Ishikawa (cell line): Measurements from ENCODE around the gene KDM2B.

Source experiments
- EP300 ChIP-seq: IDR thresholded peaks from 2 replicates; pipeline ENCODE4 v1.6.1; 2012; ENCODE audit warnings: borderline replicate concordance
- FOXM1 ChIP-seq: IDR thresholded peaks from 2 replicates; pipeline ENCODE4 v1.6.1; 2012; ENCODE audit warnings: low read depth, borderline replicate concordance
- MAX ChIP-seq: IDR thresholded peaks from 2 replicates; pipeline ENCODE4 v1.6.1; 2012
- RAD21 ChIP-seq: IDR thresholded peaks from 2 replicates; pipeline ENCODE4 v1.6.1; 2012; ENCODE audit warnings: low read depth
- TAF1 ChIP-seq: IDR thresholded peaks from 2 replicates; pipeline ENCODE4 v1.6.1; 2012; ENCODE audit warnings: low read depth, mild to moderate bottlenecking
- TCF12 ChIP-seq: IDR thresholded peaks from 2 replicates; pipeline ENCODE4 v1.6.1; 2012; ENCODE audit warnings: low read depth
- USF1 ChIP-seq: IDR thresholded peaks from 2 replicates; pipeline ENCODE4 v1.6.1; 2012
- TF ChIP-seq, protein P1 (sequence below): IDR thresholded peaks from 2 replicates; pipeline ENCODE4 v1.6.1; 2012; ENCODE audit warnings: low read depth, mild to moderate bottlenecking

DNA sequence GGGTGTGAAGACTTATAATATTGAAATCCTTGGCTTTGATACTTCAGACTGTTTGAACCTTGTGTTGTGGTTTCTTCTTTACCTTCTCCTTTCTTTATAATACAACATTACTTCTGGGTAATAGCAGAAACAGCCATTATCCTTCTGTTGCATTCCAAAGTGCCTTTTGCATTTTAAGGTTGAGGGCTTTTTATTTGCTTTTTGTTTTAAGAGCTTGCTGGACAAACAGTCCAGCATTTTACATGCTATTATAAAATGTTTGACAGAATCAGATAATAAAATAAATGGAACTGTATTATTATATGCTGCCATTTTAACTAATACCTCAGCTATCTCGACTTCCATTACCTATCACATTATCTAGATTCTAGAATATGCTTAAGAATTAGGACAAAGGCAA, 166.9 kb downstream of the KDM2B start:
- TF ChIP-seq RAD21 (no peak), EP300 (no peak), MAX (no peak), FOXM1 (no peak), TAF1 (no peak), USF1 (no peak), TCF12 (no peak)
- TF ChIP-seq, protein P1, sequence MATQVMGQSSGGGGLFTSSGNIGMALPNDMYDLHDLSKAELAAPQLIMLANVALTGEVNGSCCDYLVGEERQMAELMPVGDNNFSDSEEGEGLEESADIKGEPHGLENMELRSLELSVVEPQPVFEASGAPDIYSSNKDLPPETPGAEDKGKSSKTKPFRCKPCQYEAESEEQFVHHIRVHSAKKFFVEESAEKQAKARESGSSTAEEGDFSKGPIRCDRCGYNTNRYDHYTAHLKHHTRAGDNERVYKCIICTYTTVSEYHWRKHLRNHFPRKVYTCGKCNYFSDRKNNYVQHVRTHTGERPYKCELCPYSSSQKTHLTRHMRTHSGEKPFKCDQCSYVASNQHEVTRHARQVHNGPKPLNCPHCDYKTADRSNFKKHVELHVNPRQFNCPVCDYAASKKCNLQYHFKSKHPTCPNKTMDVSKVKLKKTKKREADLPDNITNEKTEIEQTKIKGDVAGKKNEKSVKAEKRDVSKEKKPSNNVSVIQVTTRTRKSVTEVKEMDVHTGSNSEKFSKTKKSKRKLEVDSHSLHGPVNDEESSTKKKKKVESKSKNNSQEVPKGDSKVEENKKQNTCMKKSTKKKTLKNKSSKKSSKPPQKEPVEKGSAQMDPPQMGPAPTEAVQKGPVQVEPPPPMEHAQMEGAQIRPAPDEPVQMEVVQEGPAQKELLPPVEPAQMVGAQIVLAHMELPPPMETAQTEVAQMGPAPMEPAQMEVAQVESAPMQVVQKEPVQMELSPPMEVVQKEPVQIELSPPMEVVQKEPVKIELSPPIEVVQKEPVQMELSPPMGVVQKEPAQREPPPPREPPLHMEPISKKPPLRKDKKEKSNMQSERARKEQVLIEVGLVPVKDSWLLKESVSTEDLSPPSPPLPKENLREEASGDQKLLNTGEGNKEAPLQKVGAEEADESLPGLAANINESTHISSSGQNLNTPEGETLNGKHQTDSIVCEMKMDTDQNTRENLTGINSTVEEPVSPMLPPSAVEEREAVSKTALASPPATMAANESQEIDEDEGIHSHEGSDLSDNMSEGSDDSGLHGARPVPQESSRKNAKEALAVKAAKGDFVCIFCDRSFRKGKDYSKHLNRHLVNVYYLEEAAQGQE: no peak
